ENCODE data around the gene HMG20A.

HMG20A gene

GRCh38 chr15:77500989-77501388 lies 80.3 kb downstream of the HMG20A start:
- no peak for DNase-seq (ENCODE audit: low spot score)

GRCh38 chr15:77502379-77503095 lies 81.8 kb downstream of the HMG20A start:
- no peak for DNase-seq (ENCODE audit: low spot score)

- no peak for DNase-seq (ENCODE audit: low spot score)
Observed at GRCh38 chr15:77503240-77503639, 82.6 kb downstream of the HMG20A start.

- no peak for DNase-seq (ENCODE audit: low spot score)
Observed at GRCh38 chr15:77503764-77504163, 83.1 kb downstream of the HMG20A start.

- no peak for DNase-seq (ENCODE audit: low spot score)
Observed at GRCh38 chr15:77504306-77504705, 83.6 kb downstream of the HMG20A start.

GRCh38 chr15:77504871-77505270 lies 84.2 kb downstream of the HMG20A start:
- no peak for DNase-seq (ENCODE audit: low spot score)

GRCh38 chr15:77505556-77505955 lies 84.9 kb downstream of the HMG20A start:
- DNase-seq (ENCODE audit: low spot score), result no peak

GRCh38 chr15:77506311-77507142 lies 85.8 kb downstream of the HMG20A start:
- DNase-seq (ENCODE audit: low spot score), result no peak

GRCh38 chr15:77507143-77507897 lies 86.6 kb downstream of the HMG20A start:
- DNase-seq (ENCODE audit: low spot score), result no peak

- no peak for DNase-seq (ENCODE audit: low spot score)
Observed at GRCh38 chr15:77507911-77508310, 87.2 kb downstream of the HMG20A start.

GRCh38 chr15:77508541-77509243 lies 88.0 kb downstream of the HMG20A start:
- no peak for DNase-seq (ENCODE audit: low spot score)

- no peak for DNase-seq (ENCODE audit: low spot score)
Observed at GRCh38 chr15:77510066-77511057, 89.7 kb downstream of the HMG20A start.

GRCh38 chr15:77511869-77512268 lies 91.2 kb downstream of the HMG20A start:
- no peak for DNase-seq (ENCODE audit: low spot score)

GRCh38 chr15:77513226-77513625 lies 92.5 kb downstream of the HMG20A start:
- DNase-seq (ENCODE audit: low spot score), result no peak

- DNase-seq (ENCODE audit: low spot score), result no peak
Observed at GRCh38 chr15:77514641-77515402, 94.1 kb downstream of the HMG20A start.

- no peak for DNase-seq (ENCODE audit: low spot score)
Observed at GRCh38 chr15:77515613-77516012, 94.9 kb downstream of the HMG20A start.

GRCh38 chr15:77516076-77516475 lies 95.4 kb downstream of the HMG20A start:
- DNase-seq (ENCODE audit: low spot score), result no peak

- DNase-seq (ENCODE audit: low spot score), result no peak
Observed at GRCh38 chr15:77516786-77517185, 96.1 kb downstream of the HMG20A start.

GRCh38 chr15:77517579-77517978 lies 96.9 kb downstream of the HMG20A start:
- no peak for DNase-seq (ENCODE audit: low spot score)

GRCh38 chr15:77518458-77518857 lies 97.8 kb downstream of the HMG20A start:
- DNase-seq (ENCODE audit: low spot score), result no peak
